Nucleus accumbens (tissue), 56 donors: Measurements from ENCODE around the gene GP1BA.

ENCODE experiments used
- DNase-seq, 56 donors: peaks; one replicate each; lab custom pipeline; 2025; lab: John Stamatoyannopoulos, UW

The GP1BA gene

DNA sequence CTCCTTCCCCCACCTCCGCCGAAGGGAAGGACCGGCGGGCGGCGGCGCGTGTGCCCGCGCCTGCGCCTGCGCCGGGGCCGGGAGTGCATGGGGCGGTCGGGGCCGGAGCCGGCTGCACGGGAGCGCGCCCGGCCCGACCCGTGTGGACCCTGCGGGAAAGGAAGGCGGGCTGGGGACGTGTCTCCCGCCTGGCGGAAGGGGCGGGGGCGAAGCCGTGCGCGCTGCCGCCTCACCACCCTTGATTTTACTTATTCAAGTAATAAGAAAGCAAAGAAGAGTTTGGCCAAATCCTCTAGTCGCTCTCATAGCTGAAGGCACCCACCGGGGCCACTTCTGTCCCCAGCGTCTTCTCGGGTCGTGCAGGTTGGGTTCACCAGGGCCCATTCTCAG, 16.8 kb downstream of the GP1BA start:
- peak in 48 of 56 donors; percentile 42 to 85 (median 70) for DNase-seq

GRCh38 chr17:4949321-4950074, 17.4 kb downstream of the GP1BA start:
- DNase-seq: peak in 22 of 56 donors; percentile 27 to 82 (median 52)

GRCh38 chr17:4950075-4950745, 18.1 kb downstream of the GP1BA start:
- peak in 3 of 56 donors; percentile 13 to 33 (median 21) for DNase-seq

- DNase-seq: no peak
Observed at GRCh38 chr17:4950746-4951204, 18.7 kb downstream of the GP1BA start, which contains the start of gene ENO3. ENO3 (plus strand) TSS chr17:4951119; CDS start chr17:4951830, 711 bp downstream.

DNA sequence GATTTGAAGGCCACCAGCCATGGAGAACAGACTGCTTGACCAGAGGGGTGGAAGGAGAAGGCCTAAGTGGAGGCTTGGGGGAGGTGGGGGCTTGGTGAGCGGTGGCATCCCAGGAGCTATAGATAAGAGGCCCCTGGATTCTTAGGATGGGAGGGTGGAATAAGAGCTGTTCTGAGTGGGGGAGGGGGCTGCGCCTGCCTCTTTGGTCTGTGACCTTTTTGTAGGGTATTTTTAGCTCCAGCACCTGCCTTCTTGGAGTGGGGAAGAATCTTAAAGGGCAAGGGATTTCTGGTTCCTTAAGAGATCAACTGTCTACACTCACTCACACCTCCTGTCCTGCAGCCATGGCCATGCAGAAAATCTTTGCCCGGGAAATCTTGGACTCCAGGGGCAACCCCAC, 19.4 kb downstream of the GP1BA start:
- DNase-seq: no peak

GRCh38 chr17:4953451-4953961, 21.4 kb downstream of the GP1BA start:
- DNase-seq: no peak

GRCh38 chr17:4955091-4955490, 23.0 kb downstream of the GP1BA start:
- DNase-seq: no peak

DNA sequence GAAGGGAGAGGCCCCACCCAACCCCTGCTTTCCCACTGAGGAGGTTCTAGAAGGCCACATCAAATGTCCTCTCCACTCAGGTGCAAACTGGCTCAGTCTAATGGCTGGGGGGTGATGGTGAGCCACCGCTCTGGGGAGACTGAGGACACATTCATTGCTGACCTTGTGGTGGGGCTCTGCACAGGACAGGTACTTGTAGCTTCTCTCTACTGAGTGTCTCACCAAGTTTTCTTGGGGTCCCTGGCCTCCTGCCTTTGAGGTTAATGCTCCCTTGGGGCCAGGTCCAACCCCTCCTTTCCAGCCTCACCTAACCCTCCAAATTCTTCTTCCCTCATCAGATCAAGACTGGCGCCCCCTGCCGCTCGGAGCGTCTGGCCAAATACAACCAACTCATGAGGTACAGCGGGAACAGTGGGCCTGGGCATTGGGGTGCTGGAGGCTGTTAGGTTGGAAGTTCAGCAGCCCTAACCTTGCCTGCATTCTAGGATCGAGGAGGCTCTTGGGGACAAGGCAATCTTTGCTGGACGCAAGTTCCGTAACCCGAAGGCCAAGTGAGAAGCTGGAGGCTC, 24.5 kb downstream of the GP1BA start:
- no peak for DNase-seq

DNA sequence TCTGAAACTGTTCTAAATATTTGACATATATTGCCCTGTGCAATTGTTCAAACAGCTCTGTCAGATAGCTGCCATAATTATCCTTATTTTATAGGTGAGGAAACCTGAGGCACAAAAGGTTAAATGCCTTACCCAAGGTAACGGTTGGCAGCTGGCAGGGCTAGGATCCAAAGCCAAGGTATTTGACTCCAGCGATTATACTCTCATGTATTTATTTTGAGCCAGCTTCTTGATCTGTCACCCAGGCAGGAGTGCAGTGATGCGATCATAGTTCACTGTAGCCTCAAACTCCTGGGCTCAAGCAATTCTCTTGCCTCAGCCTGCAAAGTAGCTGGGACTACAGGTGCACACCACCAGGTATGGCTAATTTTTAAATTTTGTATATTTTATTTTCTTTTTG, 26.0 kb downstream of the GP1BA start:
- DNase-seq: no peak

GRCh38 chr17:4959261-4959965, 27.3 kb downstream of the GP1BA start:
- no peak for DNase-seq

- no peak for DNase-seq
Observed at GRCh38 chr17:4960279-4960922, 28.3 kb downstream of the GP1BA start.

GRCh38 chr17:4965311-4965986, 33.4 kb downstream of the GP1BA start:
- no peak for DNase-seq

DNA sequence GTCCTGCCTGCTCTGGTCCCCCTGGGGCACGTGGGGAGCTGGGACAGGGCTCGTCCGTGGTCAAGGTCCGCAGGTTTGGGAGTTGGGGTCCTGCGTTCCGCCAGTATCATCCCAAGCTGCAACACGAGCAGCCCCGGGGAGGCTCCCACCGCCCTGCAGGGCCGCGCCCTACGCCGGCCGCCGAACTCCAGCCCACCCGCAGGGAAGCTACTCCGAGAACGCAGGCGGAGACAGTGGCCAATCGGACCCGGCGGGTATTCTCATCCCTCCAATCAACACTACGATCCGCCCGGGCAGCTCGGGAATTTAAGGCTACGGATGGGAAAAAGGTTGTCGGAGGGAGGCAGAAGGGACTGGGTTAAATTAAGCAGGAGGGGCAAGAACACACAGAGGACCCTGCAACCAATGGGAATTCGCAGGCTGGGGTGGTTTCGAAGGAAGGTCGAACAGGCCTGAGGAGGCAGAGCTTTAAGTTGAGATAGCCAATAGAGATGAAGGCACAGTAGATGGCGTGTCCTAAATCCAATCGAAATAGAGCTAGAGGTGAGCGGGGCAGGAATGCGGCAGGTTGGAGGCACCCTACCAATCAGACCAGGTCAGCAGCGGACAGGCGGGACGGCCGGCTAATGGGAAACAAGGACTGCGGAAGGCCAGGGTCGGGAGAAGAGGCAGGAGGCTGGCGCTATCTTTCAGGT, 34.9 kb downstream of the GP1BA start:
- peak in 55 of 56 donors; percentile 43 to 100 (median 99) for DNase-seq

DNA sequence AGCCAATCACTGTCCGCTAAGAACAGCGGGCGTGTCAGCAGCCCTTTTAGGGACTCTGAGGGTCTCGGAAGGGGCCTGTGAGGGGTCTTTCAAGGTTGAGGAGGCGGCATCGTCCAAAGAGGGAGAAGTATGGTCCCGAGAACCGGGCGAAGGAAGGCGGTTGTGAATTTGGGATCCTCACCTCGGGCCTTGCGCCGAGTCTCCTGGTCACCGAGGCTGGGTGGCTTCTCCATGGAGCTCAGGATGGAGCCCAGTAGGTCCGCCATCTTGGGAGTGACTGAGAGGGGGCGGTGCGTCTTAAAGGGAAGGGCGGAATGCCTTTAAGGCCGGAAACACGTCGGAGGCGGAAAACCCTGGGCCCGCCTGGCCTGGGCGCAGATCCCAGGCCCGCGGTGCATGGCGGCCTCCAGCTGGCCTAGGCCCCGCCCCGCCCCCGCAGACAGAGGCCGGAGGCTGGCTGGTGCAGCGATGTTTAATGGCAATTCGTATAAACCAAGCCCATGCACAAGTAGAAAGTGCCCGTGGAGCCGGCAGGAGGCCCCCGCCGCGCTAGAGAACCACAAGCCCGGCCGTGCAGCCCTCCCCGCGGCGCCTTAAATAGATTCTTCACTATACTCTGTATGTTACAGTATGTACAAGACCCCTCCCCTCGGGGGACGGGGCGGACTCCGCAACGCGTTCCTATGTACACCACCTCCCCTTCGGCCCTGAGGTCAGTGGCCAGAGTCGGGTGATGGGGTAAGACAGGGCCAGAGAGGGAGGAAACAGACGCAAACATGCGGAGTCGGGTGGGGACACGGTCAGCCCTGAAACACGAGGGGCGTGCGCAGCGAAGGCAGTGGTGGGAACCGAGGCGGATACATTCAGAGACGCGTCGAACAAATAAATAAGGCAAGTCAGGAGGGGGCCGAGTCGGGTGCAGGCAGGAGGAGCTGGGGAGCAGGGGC, 35.7 kb downstream of the GP1BA start, which contains the start of gene SPAG7:
TSS of gene SPAG7 (minus strand) at position 279 of the 947 bp plus-strand sequence. CDS start at position 266, 13 bp downstream.
- peak in 55 of 56 donors; percentile 83 to 100 (median 98) for DNase-seq

DNA sequence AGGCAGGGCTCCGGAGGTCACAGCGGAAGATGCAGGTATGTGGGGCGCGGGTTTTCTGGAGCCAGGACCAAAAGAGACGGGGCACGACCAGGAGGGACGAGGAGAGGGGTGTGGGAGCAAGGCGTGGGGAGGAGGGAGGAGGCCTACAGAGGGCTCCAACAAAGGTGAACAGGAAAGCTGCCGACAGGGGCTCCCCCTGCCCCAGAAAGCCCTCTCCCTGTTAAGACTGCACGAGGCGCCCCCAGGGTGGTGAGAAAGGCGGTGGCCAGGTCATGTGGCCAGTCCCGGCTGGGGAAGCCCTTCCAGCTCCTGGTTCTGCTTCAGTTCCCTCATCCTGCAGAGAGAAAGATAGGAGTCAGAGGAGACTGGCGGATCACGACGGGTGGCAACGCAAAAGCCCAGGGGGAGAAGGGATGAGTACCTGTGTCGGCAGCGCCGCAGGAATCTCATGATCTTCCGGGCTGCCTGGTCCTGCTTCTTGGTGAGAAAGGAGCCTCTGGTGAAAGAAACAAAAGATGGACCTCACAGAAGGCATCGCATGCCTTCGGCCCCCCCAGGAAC, 36.5 kb downstream of the GP1BA start:
- DNase-seq: peak in 9 of 56 donors; percentile 15 to 48 (median 39)

DNA sequence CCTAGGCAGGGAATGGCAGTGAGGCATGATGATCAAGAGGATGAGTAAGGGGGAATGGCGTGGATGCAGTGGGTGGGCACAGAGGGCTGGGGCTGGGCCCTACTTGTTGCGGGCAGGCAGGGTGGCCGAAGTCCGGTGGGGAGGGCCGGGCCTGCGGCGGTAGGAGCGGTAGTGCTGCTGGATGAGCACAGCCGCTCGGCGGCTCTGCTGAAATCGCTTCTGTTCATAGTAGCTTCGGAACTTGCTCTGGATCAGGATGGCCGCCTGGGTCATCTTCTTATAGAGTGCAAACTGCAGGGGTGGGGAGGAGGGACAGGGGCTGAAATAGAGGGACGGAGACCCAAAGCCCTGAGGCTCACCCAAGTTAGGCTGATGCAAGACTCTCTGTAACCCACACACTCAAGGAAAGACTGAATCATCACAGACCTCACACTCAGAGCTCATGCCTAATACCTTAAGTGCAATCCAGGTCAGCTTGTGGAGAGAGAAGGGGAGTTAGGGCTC, 37.0 kb downstream of the GP1BA start:
- peak in 3 of 56 donors; percentile 15 to 37 (median 17) for DNase-seq
